K562 (cell line): ENCODE results near the gene WASF2. TPM values are rescaled to one million over a fixed set of nuclear protein-coding genes. Genes with fewer than 3 reads are reported as not detected.

ENCODE experiments used
- KDM1A ChIP-seq, 2 experiments: fragments of 450-650 bp; IDR thresholded peaks; 2 replicates each; pipeline ENCODE4 v1.6.1; 2016; ENCODE audit warnings: mild to moderate bottlenecking in 2 of 2
- MBD2 ChIP-seq: sonication (generic); IDR thresholded peaks from 2 replicates; pipeline ENCODE4 v1.6.1; 2016; ENCODE audit warnings: low read depth, borderline replicate concordance
- STAT5A ChIP-seq: IDR thresholded peaks from 2 replicates; pipeline ENCODE4 v1.6.1; 2012; ENCODE audit warnings: low read length, inconsistent platforms, borderline replicate concordance
- polyA plus RNA-seq, 8 experiments: library from polyadenylated mRNA; depleted of rRNA in 4 of 8; stranded (reverse) in 5 of 8; unstranded in 3 of 8; fragments of >200 nt; fragmentation: Nextera tagmentation in 2 of 8; fragmentation: Illumina TruSeq in 1 of 8; extraction: Ambion mirVana in 2 of 8; extraction: Trizol in 1 of 8; gene quantifications; 2 replicates each; pipeline versions ENCODE4 v1.2.1 to v1.2.3, GENCODE V29; 2011 to 2014; ENCODE audit warnings: inconsistent platforms in 1 of 8, missing spikeins in 1 of 8
- total RNA-seq, 7 experiments: library from RNA; depleted of rRNA in 6 of 7; stranded (reverse); fragments of >200 nt in 6 of 7; fragmentation: Illumina TruSeq in 2 of 7; extraction: Trizol in 2 of 7; gene quantifications; 2 replicates each; pipeline versions ENCODE4 v1.2.1 to v1.2.3, GENCODE V29; 2011 to 2021; ENCODE audit warnings: low replicate concordance in 1 of 7
- TF ChIP-seq, protein P1 (sequence below), 2 experiments: fragments of 450-650 bp in 1 of 2; sonication (generic) in 1 of 2; formaldehyde crosslinking in 1 of 2; IDR thresholded peaks; 2 replicates each; pipeline versions ENCODE4 v1.7.1 to v1.9.0; 2016 to 2022; ENCODE audit warnings: inconsistent platforms in 1 of 2, mild to moderate bottlenecking in 1 of 2, missing genetic modification reagents in 1 of 2

Gene WASF2
- total and polyA plus RNA-seq, 9 of the 15 experiments (the other 6 are each of a cell fraction or from before 2014, with no cell fraction given) = 8.2 to 163 (median 31.2) TPM

- TF ChIP-seq, protein P1, sequence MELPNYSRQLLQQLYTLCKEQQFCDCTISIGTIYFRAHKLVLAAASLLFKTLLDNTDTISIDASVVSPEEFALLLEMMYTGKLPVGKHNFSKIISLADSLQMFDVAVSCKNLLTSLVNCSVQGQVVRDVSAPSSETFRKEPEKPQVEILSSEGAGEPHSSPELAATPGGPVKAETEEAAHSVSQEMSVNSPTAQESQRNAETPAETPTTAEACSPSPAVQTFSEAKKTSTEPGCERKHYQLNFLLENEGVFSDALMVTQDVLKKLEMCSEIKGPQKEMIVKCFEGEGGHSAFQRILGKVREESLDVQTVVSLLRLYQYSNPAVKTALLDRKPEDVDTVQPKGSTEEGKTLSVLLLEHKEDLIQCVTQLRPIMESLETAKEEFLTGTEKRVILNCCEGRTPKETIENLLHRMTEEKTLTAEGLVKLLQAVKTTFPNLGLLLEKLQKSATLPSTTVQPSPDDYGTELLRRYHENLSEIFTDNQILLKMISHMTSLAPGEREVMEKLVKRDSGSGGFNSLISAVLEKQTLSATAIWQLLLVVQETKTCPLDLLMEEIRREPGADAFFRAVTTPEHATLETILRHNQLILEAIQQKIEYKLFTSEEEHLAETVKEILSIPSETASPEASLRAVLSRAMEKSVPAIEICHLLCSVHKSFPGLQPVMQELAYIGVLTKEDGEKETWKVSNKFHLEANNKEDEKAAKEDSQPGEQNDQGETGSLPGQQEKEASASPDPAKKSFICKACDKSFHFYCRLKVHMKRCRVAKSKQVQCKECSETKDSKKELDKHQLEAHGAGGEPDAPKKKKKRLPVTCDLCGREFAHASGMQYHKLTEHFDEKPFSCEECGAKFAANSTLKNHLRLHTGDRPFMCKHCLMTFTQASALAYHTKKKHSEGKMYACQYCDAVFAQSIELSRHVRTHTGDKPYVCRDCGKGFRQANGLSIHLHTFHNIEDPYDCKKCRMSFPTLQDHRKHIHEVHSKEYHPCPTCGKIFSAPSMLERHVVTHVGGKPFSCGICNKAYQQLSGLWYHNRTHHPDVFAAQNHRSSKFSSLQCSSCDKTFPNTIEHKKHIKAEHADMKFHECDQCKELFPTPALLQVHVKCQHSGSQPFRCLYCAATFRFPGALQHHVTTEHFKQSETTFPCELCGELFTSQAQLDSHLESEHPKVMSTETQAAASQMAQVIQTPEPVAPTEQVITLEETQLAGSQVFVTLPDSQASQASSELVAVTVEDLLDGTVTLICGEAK (IDR thresholded peaks at IDR 0.05) = 0 out of 2 replicates have a peak, but pooled peaks have one; percentile 19
- TF ChIP-seq, protein P1 (CRISPR knock-in tag; IDR thresholded peaks at IDR 0.05) = no peak
- TF ChIP-seq KDM1A (IDR thresholded peaks at IDR 0.05) = peak; percentile 69 to 72; a peak in 3 of 4 replicates
- TF ChIP-seq STAT5A = 0 out of 2 replicates have a peak, but pooled peaks have one; percentile 13
- no peak for TF ChIP-seq MBD2
These were observed 1.7 kb downstream of the WASF2 start (continued) for GRCh38 chr1:27487966-27488884.
